Measurements from ENCODE around the gene PDIA2.

DNA sequence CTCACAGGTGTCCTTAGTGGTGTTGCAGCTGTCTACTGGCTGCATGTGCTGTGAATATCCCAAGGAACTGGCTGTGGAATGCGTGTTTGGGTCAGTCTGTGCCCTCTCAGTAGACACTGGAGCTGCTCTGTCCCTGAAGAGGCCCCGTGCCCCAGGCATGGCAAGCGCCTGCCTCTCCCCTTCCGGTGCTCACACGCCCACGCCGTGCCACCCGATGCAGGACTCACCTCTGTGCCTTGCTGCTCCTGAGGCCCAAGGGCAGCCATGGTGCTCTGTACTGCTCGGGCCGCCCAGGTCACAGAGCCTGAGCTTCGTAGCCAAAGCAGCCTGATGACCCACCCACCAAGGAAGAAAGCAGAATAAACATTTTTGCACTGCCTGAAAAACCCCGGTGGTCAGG lies 17.3 kb upstream of the PDIA2 start:
- TF ChIP-seq, protein P1, sequence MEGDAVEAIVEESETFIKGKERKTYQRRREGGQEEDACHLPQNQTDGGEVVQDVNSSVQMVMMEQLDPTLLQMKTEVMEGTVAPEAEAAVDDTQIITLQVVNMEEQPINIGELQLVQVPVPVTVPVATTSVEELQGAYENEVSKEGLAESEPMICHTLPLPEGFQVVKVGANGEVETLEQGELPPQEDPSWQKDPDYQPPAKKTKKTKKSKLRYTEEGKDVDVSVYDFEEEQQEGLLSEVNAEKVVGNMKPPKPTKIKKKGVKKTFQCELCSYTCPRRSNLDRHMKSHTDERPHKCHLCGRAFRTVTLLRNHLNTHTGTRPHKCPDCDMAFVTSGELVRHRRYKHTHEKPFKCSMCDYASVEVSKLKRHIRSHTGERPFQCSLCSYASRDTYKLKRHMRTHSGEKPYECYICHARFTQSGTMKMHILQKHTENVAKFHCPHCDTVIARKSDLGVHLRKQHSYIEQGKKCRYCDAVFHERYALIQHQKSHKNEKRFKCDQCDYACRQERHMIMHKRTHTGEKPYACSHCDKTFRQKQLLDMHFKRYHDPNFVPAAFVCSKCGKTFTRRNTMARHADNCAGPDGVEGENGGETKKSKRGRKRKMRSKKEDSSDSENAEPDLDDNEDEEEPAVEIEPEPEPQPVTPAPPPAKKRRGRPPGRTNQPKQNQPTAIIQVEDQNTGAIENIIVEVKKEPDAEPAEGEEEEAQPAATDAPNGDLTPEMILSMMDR (conservative IDR thresholded peaks at IDR 0.05): no peak
- TF ChIP-seq EZH2 (IDR thresholded peaks at IDR 0.05; ENCODE audit: low read depth): no peak
